ENCODE measurements around the gene PLEK2. TPM values are rescaled to one million over a fixed set of nuclear protein-coding genes. Genes with fewer than 3 reads are reported as not detected.

Gene PLEK2
- 1 to 10 TPM in 2 of 4 donors, under 1 TPM in 1, not detected in 1; 0.16 to 7.8 (median 1.8) TPM for total RNA-seq
- 10 to 100 TPM; 35.4 to 51.8 (median 35.8) TPM for polyA plus RNA-seq

DNA sequence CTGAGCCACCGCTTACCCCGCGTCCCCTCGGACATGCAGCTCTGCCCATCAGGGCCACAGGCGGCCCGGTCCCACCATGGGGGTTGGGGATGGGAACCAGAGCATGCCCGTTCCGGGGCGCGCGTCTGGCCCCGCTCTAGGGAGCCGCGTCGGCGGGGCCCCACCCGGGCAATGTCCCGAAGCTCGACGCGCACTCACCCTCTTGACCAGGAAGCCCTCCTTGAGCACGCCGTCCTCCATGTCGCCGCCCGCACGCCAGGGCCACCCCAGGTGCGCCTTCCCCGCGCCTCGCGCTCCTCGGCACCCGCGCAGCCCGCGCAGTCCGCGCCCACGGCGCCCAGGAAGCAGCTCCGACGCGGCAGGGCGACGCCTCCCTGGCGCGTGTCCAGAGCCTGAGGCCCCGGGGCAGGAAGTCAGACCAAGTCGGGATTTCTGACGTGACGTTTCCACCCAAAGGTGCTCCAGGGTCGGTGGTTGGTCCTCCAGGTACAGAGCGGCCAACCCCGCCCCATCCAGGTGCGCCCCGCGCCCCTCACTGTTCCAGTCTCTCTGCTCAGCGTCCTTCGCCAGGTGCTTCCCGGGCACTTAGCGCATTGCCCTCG, at the start of gene PLEK2:
Gene PLEK2 (minus strand): TSS at position 346 of the 602 bp plus-strand sequence. CDS start 106 bp downstream, at position 240.
- H3K4me3 ChIP-seq, result peak within 1 kb of the TSS; percentile 21 to 51 (median 44)
- no peaks in the 10 kb centered on the region for H3K9me3 ChIP-seq
- no peaks in the 10 kb centered on the region for H3K36me3 ChIP-seq
- TF ChIP-seq EP300 (IDR thresholded peaks at IDR 0.05) (no peak), POLR2A (IDR thresholded peaks at IDR 0.05) (no peak), POLR2AphosphoS5 (IDR thresholded peaks at IDR 0.05) (no peak)
- TF ChIP-seq, protein P1, sequence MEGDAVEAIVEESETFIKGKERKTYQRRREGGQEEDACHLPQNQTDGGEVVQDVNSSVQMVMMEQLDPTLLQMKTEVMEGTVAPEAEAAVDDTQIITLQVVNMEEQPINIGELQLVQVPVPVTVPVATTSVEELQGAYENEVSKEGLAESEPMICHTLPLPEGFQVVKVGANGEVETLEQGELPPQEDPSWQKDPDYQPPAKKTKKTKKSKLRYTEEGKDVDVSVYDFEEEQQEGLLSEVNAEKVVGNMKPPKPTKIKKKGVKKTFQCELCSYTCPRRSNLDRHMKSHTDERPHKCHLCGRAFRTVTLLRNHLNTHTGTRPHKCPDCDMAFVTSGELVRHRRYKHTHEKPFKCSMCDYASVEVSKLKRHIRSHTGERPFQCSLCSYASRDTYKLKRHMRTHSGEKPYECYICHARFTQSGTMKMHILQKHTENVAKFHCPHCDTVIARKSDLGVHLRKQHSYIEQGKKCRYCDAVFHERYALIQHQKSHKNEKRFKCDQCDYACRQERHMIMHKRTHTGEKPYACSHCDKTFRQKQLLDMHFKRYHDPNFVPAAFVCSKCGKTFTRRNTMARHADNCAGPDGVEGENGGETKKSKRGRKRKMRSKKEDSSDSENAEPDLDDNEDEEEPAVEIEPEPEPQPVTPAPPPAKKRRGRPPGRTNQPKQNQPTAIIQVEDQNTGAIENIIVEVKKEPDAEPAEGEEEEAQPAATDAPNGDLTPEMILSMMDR (IDR thresholded peaks at IDR 0.05), result no peak
- H3K27me3 ChIP-seq, result peaks cover 4 to 47% (median 7%) of the 10 kb centered on the region in 3 donors
- H3K4me1 ChIP-seq, result peaks cover 0 to 14% (median 13%) of the 10 kb centered on the region in 4 donors
- peak; percentile 62 for DNase-seq
- WGBS, 2 donors, result 2 to 4% methylated on average over 63 of the region's 63 CpGs
- intact Hi-C loops (cut with DNase I), result no loop called here
- no peak within 1 kb of the TSS for H3K27ac ChIP-seq

DNA sequence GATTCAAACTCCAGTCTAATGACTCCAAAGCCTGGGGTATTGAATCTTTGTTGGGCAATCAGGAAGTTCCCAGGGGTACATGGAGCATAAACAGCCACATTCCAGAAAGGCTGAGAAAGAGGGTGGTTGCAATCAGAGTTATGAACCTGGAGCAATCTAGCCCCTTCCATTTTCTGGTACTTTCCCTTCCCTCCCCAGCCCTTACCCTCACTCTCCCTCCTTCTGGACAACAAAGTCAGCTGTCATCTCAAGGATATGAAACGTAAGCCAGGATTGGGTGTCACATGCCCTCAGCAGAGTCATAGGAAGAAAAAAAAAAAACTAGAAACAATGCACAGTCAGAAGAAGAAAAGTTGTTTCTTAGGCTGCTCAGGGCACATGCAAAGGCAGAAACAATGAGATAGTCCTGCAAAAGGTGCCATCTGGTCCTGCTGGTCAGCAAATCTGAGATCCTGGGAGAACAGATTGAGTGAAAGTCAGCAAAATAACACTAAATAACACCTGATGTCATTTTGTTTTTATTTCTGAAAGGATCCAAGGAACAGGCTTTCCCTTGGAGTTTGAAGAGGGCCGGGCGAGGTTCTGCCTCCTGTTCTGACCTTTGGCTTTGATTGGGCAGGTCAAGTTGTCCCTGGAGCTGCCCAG, 49.5 kb upstream of the PLEK2 start:
- Histone ChIP-seq H3K9me3 (no peaks in the 10 kb centered on the region), H3K4me3 (no peak overlapping the region), H3K36me3 (no peaks in the 10 kb centered on the region), H3K27me3 (no peaks in the 10 kb centered on the region), H3K4me1 (no peaks in the 10 kb centered on the region), H3K27ac (no peak overlapping the region)
- 47 to 69% methylated on average over 3 of the region's 3 CpGs for WGBS, 2 donors
- intact Hi-C loops (cut with DNase I), result no loop called here
- no peak for DNase-seq
- no peak for TF ChIP-seq POLR2A (IDR thresholded peaks at IDR 0.05)
- no peak for TF ChIP-seq EP300 (IDR thresholded peaks at IDR 0.05)
- TF ChIP-seq, protein P1 (IDR thresholded peaks at IDR 0.05), result no peak
- no peak for TF ChIP-seq POLR2AphosphoS5 (IDR thresholded peaks at IDR 0.05)

- Histone ChIP-seq H3K27ac (no peak overlapping the region), H3K27me3 (no peaks in the 10 kb centered on the region), H3K36me3 (no peaks in the 10 kb centered on the region), H3K4me1 (no peaks in the 10 kb centered on the region), H3K9me3 (no peaks in the 10 kb centered on the region), H3K4me3 (no peak overlapping the region)
- 91 to 94% methylated on average over 5 of the region's 5 CpGs for WGBS, 2 donors
- no peak for DNase-seq
- TF ChIP-seq POLR2AphosphoS5 (IDR thresholded peaks at IDR 0.05) (no peak), EP300 (IDR thresholded peaks at IDR 0.05) (no peak), POLR2A (IDR thresholded peaks at IDR 0.05) (no peak)
- TF ChIP-seq, protein P1 (IDR thresholded peaks at IDR 0.05), result no peak
- intact Hi-C loops (cut with DNase I), result no loop called here
Observed at GRCh38 chr14:67459336-67459735, 47.4 kb upstream of the PLEK2 start.

DNA sequence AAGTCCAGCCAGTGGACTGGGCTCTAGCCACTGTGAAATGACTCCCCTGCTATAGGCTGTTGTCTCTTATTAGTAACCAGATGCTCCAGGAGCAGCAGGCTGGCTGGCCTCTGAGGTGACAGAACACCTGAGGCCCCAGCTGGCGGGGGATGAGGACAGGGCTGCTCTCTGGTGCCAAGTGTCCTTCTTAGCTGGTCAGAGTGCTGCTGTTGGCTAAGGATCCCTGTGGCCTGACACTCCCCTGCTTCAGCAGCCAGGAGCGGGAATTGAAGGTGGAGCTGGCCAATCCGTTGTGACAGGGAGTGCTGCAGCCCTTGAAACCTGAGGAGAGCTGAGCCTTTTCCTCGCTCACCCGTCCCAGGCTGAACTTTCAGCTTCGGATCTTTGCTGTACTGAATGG, 45.8 kb upstream of the PLEK2 start:
- WGBS, 2 donors, result 56 to 66% methylated on average over 6 of the region's 6 CpGs
- H3K36me3 ChIP-seq, result no peaks in the 10 kb centered on the region
- no peaks in the 10 kb centered on the region for H3K4me1 ChIP-seq
- H3K4me3 ChIP-seq, result no peak overlapping the region
- no peak for DNase-seq
- TF ChIP-seq, protein P1 (IDR thresholded peaks at IDR 0.05), result no peak
- TF ChIP-seq POLR2A (IDR thresholded peaks at IDR 0.05), result no peak
- TF ChIP-seq POLR2AphosphoS5 (IDR thresholded peaks at IDR 0.05), result no peak
- TF ChIP-seq EP300 (IDR thresholded peaks at IDR 0.05), result no peak
- H3K27me3 ChIP-seq, result no peaks in the 10 kb centered on the region
- no peaks in the 10 kb centered on the region for H3K9me3 ChIP-seq
- H3K27ac ChIP-seq, result no peak overlapping the region
- intact Hi-C loops (cut with DNase I), result no loop called here
